SU-DHL-6 (cell line): Measurements from ENCODE around the gene C16orf95.

Experiments used
- H2AFZ ChIP-seq: fragments of 200-600 bp; sonication (generic); 2 replicates; pipeline ENCODE4 v1.6.1; 2014; ENCODE audit warnings: low read depth, mild to moderate bottlenecking, moderate library complexity, mixed read lengths, antibody characterized with exemption, low read length; ENCODE audit not compliant: severe bottlenecking
- H3F3A ChIP-seq: fragments of 200-600 bp; shearing (Covaris generic); 2 replicates; pipeline ENCODE4 v1.6.0; 2016; ENCODE audit warnings: antibody characterized with exemption, mild to moderate bottlenecking; ENCODE audit not compliant: insufficient read depth
- H3K27ac ChIP-seq: fragments of 200-600 bp; sonication (generic); 2 replicates; pipeline ENCODE4 v1.5.1; 2016; ENCODE audit warnings: low read depth, mild to moderate bottlenecking, low read length, moderate library complexity, mixed read lengths
- H3K27me3 ChIP-seq: fragments of 200-600 bp; sonication (generic), shearing (Covaris generic); 2 replicates; pipeline ENCODE4 v1.6.0; 2014; ENCODE audit warnings: mild to moderate bottlenecking, low read length
- H3K36me3 ChIP-seq: fragments of 200-600 bp; sonication (generic); 2 replicates; pipeline ENCODE4 v1.6.1; 2014; ENCODE audit warnings: mild to moderate bottlenecking, low read length, mixed read lengths
- H3K4me2 ChIP-seq: fragments of 300-600, 200-600 bp; shearing (Covaris generic), sonication (generic); 2 replicates; pipeline ENCODE4 v1.6.0; 2014; ENCODE audit warnings: low read length, low read depth, mild to moderate bottlenecking; ENCODE audit not compliant: poor library complexity, severe bottlenecking
- H3K4me3 ChIP-seq: fragments of 200-600 bp; sonication (generic); 2 replicates; pipeline ENCODE4 v1.5.1; 2014; ENCODE audit warnings: antibody characterized with exemption, low read length, mild to moderate bottlenecking, mixed read lengths; ENCODE audit not compliant: insufficient read depth, poor library complexity, severe bottlenecking
- H3K79me2 ChIP-seq: fragments of 200-600 bp; sonication (generic); 2 replicates; pipeline ENCODE4 v1.6.1; 2014; ENCODE audit warnings: mild to moderate bottlenecking, low read length, moderate library complexity; ENCODE audit not compliant: insufficient read depth
- H3K9ac ChIP-seq: fragments of 200-600 bp; sonication (generic); 2 replicates; pipeline ENCODE4 v1.7.0; 2014; ENCODE audit warnings: mild to moderate bottlenecking, low read length
- H3K9me2 ChIP-seq: fragments of 200-600 bp; sonication (generic); replicated peaks from 2 replicates; pipeline ENCODE4 v1.6.1; 2014; ENCODE audit warnings: low read length; ENCODE audit not compliant: insufficient read depth
- H3K9me3 ChIP-seq: fragments of 200-600 bp; sonication (generic); 2 replicates; pipeline ENCODE4 v1.6.1; 2014; ENCODE audit warnings: low read length, mixed read lengths; ENCODE audit not compliant: insufficient read depth
- H4K20me1 ChIP-seq: fragments of 200-600 bp; sonication (generic); 2 replicates; pipeline ENCODE4 v1.6.1; 2014; ENCODE audit warnings: low read depth, mild to moderate bottlenecking, antibody characterized with exemption, low read length, moderate library complexity, mixed read lengths
- CTCF ChIP-seq: fragments of 200-600 bp; sonication (generic); IDR thresholded peaks from one replicate; pipeline ENCODE4 v1.5.1; 2017; ENCODE audit warnings: antibody characterized with exemption, mild to moderate bottlenecking, low read length, moderate library complexity; ENCODE audit not compliant: insufficient read depth, poor library complexity, severe bottlenecking
- EZH2phosphoT487 ChIP-seq: fragments of 200-600 bp; sonication (generic), shearing (Covaris generic); conservative IDR thresholded peaks from 2 replicates; pipeline ENCODE4 v1.6.1; 2018; ENCODE audit warnings: mild to moderate bottlenecking, antibody characterized with exemption, low read length, moderate library complexity, mixed read lengths

The C16orf95 gene

GRCh38 chr16:87309620-87310525 is 7.3 kb downstream of the C16orf95 start:
- no peaks in the 10 kb centered on the region for H3K36me3 ChIP-seq
- TF ChIP-seq EZH2phosphoT487 (no peak), CTCF (no peak)

GRCh38 chr16:87308826-87309225 is 8.4 kb downstream of the C16orf95 start:
- TF ChIP-seq EZH2phosphoT487 (no peak), CTCF (no peak)
- H4K20me1 ChIP-seq, result no peaks in the 10 kb centered on the region
- H3K36me3 ChIP-seq, result no peaks in the 10 kb centered on the region

More at GRCh38 chr16:87309620-87310525, 7.3 kb downstream of the C16orf95 start:
- Histone ChIP-seq H3F3A (no peaks in the 10 kb centered on the region), H3K4me3 (no peak overlapping the region), H3K27me3 (no peaks in the 10 kb centered on the region), H2AFZ (no peak overlapping the region), H3K4me2 (no peak overlapping the region), H3K9me3 (no peaks in the 10 kb centered on the region), H3K79me2 (no peaks in the 10 kb centered on the region), H3K27ac (no peak overlapping the region), H4K20me1 (no peaks in the 10 kb centered on the region), H3K9ac (no peak overlapping the region), H3K9me2 (no peaks in the 10 kb centered on the region)

GRCh38 chr16:87306516-87306915 is 10.7 kb downstream of the C16orf95 start:
- Histone ChIP-seq H2AFZ (no peak overlapping the region), H3K27ac (no peak overlapping the region), H3K4me3 (no peak overlapping the region), H3K9ac (no peak overlapping the region), H3K4me2 (no peak overlapping the region), H3K79me2 (no peaks in the 10 kb centered on the region), H3K27me3 (no peaks in the 10 kb centered on the region), H3K9me3 (no peaks in the 10 kb centered on the region), H3K36me3 (no peaks in the 10 kb centered on the region), H3K9me2 (no peaks in the 10 kb centered on the region), H3F3A (no peaks in the 10 kb centered on the region), H4K20me1 (no peaks in the 10 kb centered on the region)
- TF ChIP-seq EZH2phosphoT487 (no peak), CTCF (no peak)

More at GRCh38 chr16:87308826-87309225, 8.4 kb downstream of the C16orf95 start:
- Histone ChIP-seq H3K79me2 (no peaks in the 10 kb centered on the region), H2AFZ (no peak overlapping the region), H3K4me2 (no peak overlapping the region), H3K9ac (no peak overlapping the region), H3K27ac (no peak overlapping the region), H3K4me3 (no peak overlapping the region), H3K9me3 (no peaks in the 10 kb centered on the region), H3K9me2 (no peaks in the 10 kb centered on the region), H3K27me3 (no peaks in the 10 kb centered on the region), H3F3A (no peaks in the 10 kb centered on the region)
